AG04450 (cell line): ENCODE results near the gene HDAC5. TPM values are rescaled to one million over a fixed set of nuclear protein-coding genes. Genes with fewer than 3 reads are reported as not detected.
A peak's percentile ranks its signal among the peaks of the same experiment; 100 is the strongest.

Experiments
- CTCF ChIA-PET: fragments of 300-600, 350-600 bp; formaldehyde crosslinking; extraction: SDS; loops from one replicate; lab custom pipeline; 2022; ENCODE audit warnings: antibody characterized with exemption, inconsistent platforms; lab: Charles Lee
- POLR2A ChIA-PET: fragments of 350-600 bp; formaldehyde crosslinking; extraction: SDS; loops from one replicate; lab custom pipeline; 2021; ENCODE audit warnings: antibody characterized with exemption, inconsistent platforms; lab: Yijun Ruan, JAX
- DNase-seq: peaks from one replicate; pipeline ENCODE4 v3.0.0-alpha.2; 2011; ENCODE audit warnings: low read depth, low spot score
- H3K27ac ChIP-seq: one replicate; pipeline ENCODE4 v1.5.1; 2012; ENCODE audit warnings: low read depth, low read length, control low read depth
- H3K27me3 ChIP-seq: one replicate; pipeline ENCODE4 v1.6.0; 2012; ENCODE audit warnings: low read length; ENCODE audit not compliant: control insufficient read depth, insufficient read depth
- H3K4me3 ChIP-seq: 2 replicates; pipeline ENCODE4 v1.5.1; 2011; ENCODE audit warnings: mild to moderate bottlenecking, low read depth, low read length, control low read depth
- H3K9me3 ChIP-seq: 2 replicates; pipeline ENCODE4 v1.5.1; 2012; ENCODE audit warnings: low read length; ENCODE audit not compliant: control insufficient read depth, insufficient read depth
- polyA plus RNA-seq: library from polyadenylated mRNA; depleted of rRNA; stranded (reverse); fragments of >200 nt; gene quantifications from 2 replicates; pipeline ENCODE4 v1.2.3, GENCODE V29; 2011
- TF ChIP-seq, protein P1 (sequence below): IDR thresholded peaks from 2 replicates; pipeline ENCODE4 v1.5.1; 2011; ENCODE audit warnings: low read depth, low read length, control low read depth, inconsistent platforms

The HDAC5 gene
- polyA plus RNA-seq, 1 experiment, result 21.3 TPM

DNA sequence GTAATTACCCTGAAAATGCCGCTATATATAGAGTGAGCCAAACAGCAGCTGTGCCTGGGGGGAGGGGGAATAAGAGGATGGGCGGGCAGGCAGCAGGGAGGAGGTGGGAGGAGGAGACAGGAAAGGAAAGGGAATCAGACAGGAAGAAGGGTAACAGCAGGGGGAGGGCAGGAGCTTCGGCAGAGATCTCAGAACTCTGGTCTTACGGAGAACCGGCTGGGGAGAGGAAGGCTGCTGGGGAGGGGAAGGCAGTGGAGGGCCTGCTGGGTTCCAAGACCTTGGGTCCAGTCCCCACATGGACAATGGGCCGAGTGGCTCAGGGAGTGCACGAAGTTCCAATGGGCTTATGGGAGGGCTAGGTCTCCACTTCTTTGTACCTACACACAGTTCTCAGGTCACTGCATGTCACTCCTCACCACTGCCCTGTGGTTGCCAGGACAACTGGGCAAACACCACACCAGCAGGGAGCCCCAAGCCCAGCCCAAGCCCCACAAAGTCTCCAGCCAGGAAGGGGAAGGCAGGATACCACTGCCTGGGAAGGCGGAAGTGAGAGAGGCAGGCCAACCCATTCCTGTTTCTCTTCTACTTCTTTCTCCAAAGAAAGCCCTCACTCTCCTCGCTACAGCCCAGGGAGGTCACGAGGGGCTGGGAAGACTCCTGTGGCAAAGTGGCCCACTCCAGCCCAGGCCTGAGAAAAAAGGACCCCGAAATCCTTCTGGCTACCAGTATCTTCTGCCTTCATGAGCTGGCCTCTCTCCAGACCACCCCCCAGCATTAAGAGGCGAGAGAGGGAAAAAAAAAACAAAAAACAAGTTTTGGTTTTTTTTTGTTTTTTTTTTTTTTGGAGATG lies 27.6 kb downstream of the HDAC5 start:
- ChIA-PET POLR2A (interaction anchor here (0.5 to 1.6 kb wide), 12 partner anchors 9 to 1272 kb away, joined by 3 to 12 read pairs (median 4); partner anchors contain the start of genes BECN1 and HDAC5), CTCF (interaction anchor here (0.6 to 0.7 kb wide), 4 partner anchors 17 to 217 kb away, joined by 3 to 12 read pairs (median 4); no protein-coding TSS in a partner anchor)
- no peaks in the 10 kb centered on the region for H3K27me3 ChIP-seq
- peak overlapping the region; percentile 96 for H3K27ac ChIP-seq
- TF ChIP-seq, protein P1, sequence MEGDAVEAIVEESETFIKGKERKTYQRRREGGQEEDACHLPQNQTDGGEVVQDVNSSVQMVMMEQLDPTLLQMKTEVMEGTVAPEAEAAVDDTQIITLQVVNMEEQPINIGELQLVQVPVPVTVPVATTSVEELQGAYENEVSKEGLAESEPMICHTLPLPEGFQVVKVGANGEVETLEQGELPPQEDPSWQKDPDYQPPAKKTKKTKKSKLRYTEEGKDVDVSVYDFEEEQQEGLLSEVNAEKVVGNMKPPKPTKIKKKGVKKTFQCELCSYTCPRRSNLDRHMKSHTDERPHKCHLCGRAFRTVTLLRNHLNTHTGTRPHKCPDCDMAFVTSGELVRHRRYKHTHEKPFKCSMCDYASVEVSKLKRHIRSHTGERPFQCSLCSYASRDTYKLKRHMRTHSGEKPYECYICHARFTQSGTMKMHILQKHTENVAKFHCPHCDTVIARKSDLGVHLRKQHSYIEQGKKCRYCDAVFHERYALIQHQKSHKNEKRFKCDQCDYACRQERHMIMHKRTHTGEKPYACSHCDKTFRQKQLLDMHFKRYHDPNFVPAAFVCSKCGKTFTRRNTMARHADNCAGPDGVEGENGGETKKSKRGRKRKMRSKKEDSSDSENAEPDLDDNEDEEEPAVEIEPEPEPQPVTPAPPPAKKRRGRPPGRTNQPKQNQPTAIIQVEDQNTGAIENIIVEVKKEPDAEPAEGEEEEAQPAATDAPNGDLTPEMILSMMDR, result peak; percentile 45
- no peaks in the 10 kb centered on the region; the same call in 1 of the 2 replicates for H3K9me3 ChIP-seq
- peak overlapping the region; percentile 54 for H3K4me3 ChIP-seq
- peak; percentile 79 for DNase-seq

DNA sequence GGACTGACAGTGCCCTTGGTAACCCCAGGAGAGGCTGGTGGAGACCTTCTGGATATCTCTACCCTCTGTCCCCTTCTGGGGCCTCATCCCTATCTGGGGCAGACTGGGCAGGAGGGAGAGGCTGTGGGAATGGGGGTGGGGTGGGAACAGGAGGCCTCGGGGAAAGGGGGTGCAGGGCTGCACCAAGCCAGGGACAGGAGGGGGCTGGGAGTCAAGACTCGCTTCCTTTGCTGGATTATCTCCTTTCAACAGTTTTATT lies 28.1 kb downstream of the HDAC5 start:
- ChIA-PET CTCF (no interaction called here), POLR2A (interaction anchor here (0.5 to 1.6 kb wide), 10 partner anchors 8 to 1177 kb away, joined by 3 to 12 read pairs (median 4); partner anchors contain the start of gene HDAC5)
- Histone ChIP-seq H3K27me3 (no peaks in the 10 kb centered on the region), H3K9me3 (no peaks in the 10 kb centered on the region; the same call in 1 of the 2 replicates), H3K27ac (peak overlapping the region; percentile 39), H3K4me3 (peak overlapping the region; percentile 27; the same call in 1 of the 2 replicates)
- no peak for DNase-seq
- TF ChIP-seq, protein P1, result no peak

DNA sequence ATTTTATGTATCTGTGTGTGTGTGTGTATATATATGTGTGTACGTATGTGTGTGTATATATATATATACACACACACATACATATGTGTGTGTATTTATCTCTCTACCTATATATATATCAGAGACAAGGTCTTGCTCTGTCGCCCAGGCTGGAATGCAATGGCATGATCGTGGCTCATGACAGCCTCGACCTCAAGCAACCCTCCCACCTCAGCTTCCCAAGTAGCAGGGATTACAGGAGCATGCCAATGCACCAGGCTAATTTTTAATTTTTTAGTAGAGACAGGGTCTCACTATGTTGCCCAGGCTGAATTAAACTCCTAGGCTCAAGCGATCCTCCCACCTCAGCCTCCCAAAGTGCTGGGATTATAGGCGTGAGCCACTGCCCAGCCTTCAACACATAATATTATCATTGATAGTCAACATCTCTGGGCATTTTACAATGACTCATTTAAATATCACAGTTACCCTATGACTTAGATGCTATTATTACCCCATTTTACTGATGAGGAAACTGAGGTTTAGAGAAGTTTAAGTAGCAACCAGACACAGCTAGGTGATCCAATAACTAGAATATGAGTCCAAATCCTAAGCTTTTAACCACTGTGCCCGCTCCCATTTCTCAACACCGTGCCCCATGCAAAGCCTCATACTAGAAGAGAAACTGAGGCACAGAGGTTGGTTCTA lies 28.6 kb downstream of the HDAC5 start:
- no peak for DNase-seq
- Histone ChIP-seq H3K4me3 (peak overlapping the region; percentile 27; the same call in 1 of the 2 replicates), H3K27me3 (no peaks in the 10 kb centered on the region), H3K9me3 (no peaks in the 10 kb centered on the region; the same call in 1 of the 2 replicates), H3K27ac (peak overlapping the region; percentile 39)
- CTCF ChIA-PET, result no interaction called here
- TF ChIP-seq, protein P1, result no peak
- POLR2A ChIA-PET, result interaction anchor here (0.5 to 1.6 kb wide), 9 partner anchors 8 to 196 kb away, joined by 3 to 12 read pairs (median 4); partner anchors contain the start of gene HDAC5

DNA sequence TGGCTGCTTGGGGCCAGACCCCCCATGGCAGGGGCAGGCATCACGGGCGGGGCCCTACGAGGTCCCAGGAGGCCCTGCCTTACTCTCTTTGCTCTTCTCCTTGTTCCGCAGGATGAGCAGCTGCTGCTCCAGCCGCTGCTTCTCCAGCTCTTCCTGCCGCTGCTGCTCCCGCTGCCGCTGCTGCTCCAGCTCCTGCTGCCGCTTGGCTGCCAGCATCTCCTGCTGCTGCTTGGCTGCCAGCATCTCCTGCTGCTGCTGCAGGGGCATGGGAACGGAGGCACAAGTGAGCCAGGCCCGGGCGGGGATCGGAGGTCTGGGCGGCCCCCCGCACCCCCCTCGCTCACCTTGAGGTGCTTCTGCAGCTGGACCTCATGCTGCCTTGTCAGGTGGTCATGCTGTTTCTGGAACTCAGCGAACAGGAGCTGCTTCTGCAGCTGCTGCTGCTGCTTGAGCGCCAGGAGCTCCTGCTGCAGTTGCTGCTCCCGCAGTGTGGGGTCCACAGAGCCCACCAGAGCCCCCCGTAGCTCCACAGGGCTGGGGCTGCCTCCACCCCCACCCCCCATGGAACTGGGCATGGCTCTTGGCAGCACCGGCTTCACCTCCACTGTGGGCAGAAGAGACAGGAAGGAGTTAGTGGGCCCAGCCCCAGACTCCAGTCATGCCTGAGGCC lies 30.1 kb downstream of the HDAC5 start:
- TF ChIP-seq, protein P1, result no peak
- Histone ChIP-seq H3K4me3 (no peak overlapping the region), H3K9me3 (no peaks in the 10 kb centered on the region), H3K27ac (no peak overlapping the region), H3K27me3 (no peaks in the 10 kb centered on the region)
- ChIA-PET POLR2A (no interaction called here), CTCF (no interaction called here)
- no peak for DNase-seq
